K562 (cell line): ENCODE results near the gene CRYBB2. TPM values are rescaled to one million over a fixed set of nuclear protein-coding genes. Genes with fewer than 3 reads are reported as not detected.

ENCODE experiments used
- ATAC-seq: fragments of 200-7000 bp; cut with Tn5 transposase; 3 replicates; pipeline ENCODE4 v1.9.1; 2020; ENCODE audit warnings: moderate library complexity
- BruUV-seq: library from RNA; stranded (reverse); fragments of 400-500 nt; replicated peaks from 2 replicates; lab custom pipeline; 2021; lab: Mats Ljungman, UMichigan
- CTCF ChIA-PET: fragments of 300-600 bp; formaldehyde crosslinking; extraction: SDS; loops from one replicate; lab custom pipeline; 2021; ENCODE audit warnings: low intra/inter-chr PET ratio; lab: Yijun Ruan, JAX
- POLR2A ChIA-PET: fragments of 300-600, 350-650 bp; sonication (Branson Sonifier 250); formaldehyde crosslinking; extraction: SDS; loops from one replicate; lab custom pipeline; 2021; ENCODE audit warnings: antibody characterized with exemption, inconsistent platforms; lab: Yijun Ruan, JAX
- DNase-seq, 4 experiments: peaks; one replicate each; pipeline versions ENCODE4 v3.0.0 to v3.0.0-alpha.2; 2011 to 2018; ENCODE audit warnings: low spot score in 3 of 4, mixed read lengths in 3 of 4; ENCODE audit errors: extremely low read depth in 1 of 4
- FAIRE-seq: peaks from 2 replicates; lab custom pipeline; 2011; peaks lifted over from hg19 to GRCh38; lab: Jason Lieb, UNC
- H2AFZ ChIP-seq: 2 replicates; pipeline ENCODE4 v1.6.0; 2011; ENCODE audit warnings: low read depth, low read length, control low read depth, inconsistent platforms
- H3K27ac ChIP-seq: fragments of 200-600 bp; 3 replicates; pipeline ENCODE4 v1.8.0; 2011; ENCODE audit warnings: low read depth, mild to moderate bottlenecking, control low read depth, inconsistent platforms, low read length, moderate library complexity, mixed read lengths; ENCODE audit errors: extremely low read depth
- H3K27me3 ChIP-seq, 2 experiments: fragments of 300-600 bp in 1 of 2; 2 replicates in 1 of 2; 3 replicates in 1 of 2; pipeline versions ENCODE4 v1.6.0 to v1.8.0; 2011; ENCODE audit warnings: inconsistent platforms in 2 of 2, low read length in 2 of 2, mild to moderate bottlenecking in 1 of 2, mixed read lengths in 1 of 2, moderate library complexity in 1 of 2; ENCODE audit not compliant: control insufficient read depth in 2 of 2, insufficient read depth in 2 of 2
- H3K36me3 ChIP-seq: fragments of 300-600 bp; 3 replicates; pipeline ENCODE4 v1.8.0; 2011; ENCODE audit warnings: mild to moderate bottlenecking, low read length, inconsistent platforms; ENCODE audit not compliant: control insufficient read depth, insufficient read depth
- H3K4me1 ChIP-seq, 2 experiments: fragments of 200-600 bp in 1 of 2; replicated peaks in 1 of 2; 2 replicates in 1 of 2; 3 replicates in 1 of 2; pipeline versions ENCODE4 v1.5.1 to v1.8.0; 2011; ENCODE audit warnings: inconsistent platforms in 2 of 2, low read length in 2 of 2, mild to moderate bottlenecking in 1 of 2, mixed read lengths in 1 of 2, moderate library complexity in 1 of 2; ENCODE audit not compliant: control insufficient read depth in 2 of 2, insufficient read depth in 2 of 2
- H3K4me2 ChIP-seq: 2 replicates; pipeline ENCODE4 v1.6.1; 2011; ENCODE audit warnings: low read length, control low read depth, inconsistent platforms, mixed read lengths; ENCODE audit not compliant: insufficient read depth
- H3K4me3 ChIP-seq: fragments of 200-600 bp; sonication (generic), shearing (Covaris generic); 2 replicates; pipeline ENCODE4 v1.5.1; 2016; ENCODE audit warnings: control low read depth, inconsistent platforms
- H3K79me2 ChIP-seq: fragments of 200-600 bp; 3 replicates; pipeline ENCODE4 v1.8.0; 2011; ENCODE audit warnings: low read length, inconsistent platforms; ENCODE audit not compliant: control insufficient read depth, insufficient read depth
- H3K9ac ChIP-seq, 2 experiments: 2 replicates each; pipeline versions ENCODE4 v1.6.0 to v1.6.1; 2011; ENCODE audit warnings: low read depth in 2 of 2, low read length in 2 of 2, control low read depth in 1 of 2, inconsistent platforms in 1 of 2, mild to moderate bottlenecking in 1 of 2, mixed read lengths in 1 of 2; ENCODE audit not compliant: insufficient read depth in 1 of 2
- H3K9me1 ChIP-seq: one replicate; pipeline ENCODE4 v1.6.0; 2011; ENCODE audit warnings: inconsistent platforms, mild to moderate bottlenecking, low read length, moderate library complexity; ENCODE audit not compliant: control insufficient read depth, insufficient read depth
- H3K9me3 ChIP-seq: replicated peaks from 2 replicates; pipeline ENCODE4 v1.5.1; 2011; ENCODE audit warnings: low read depth, low read length, inconsistent platforms; ENCODE audit not compliant: control insufficient read depth, insufficient read depth
- H4K20me1 ChIP-seq: replicated peaks from 2 replicates; pipeline ENCODE4 v1.6.1; 2011; ENCODE audit warnings: low read length, inconsistent platforms, mixed read lengths; ENCODE audit not compliant: control insufficient read depth, insufficient read depth
- CBX5 ChIP-seq: IDR thresholded peaks from 2 replicates; pipeline ENCODE4 v1.6.1; 2014; ENCODE audit warnings: low read depth, borderline replicate concordance
- EZH2 ChIP-seq: IDR thresholded peaks from 2 replicates; pipeline ENCODE4 v1.6.1; 2012; ENCODE audit warnings: low read depth, mild to moderate bottlenecking, inconsistent platforms, low read length, borderline replicate concordance
- HNRNPK ChIP-seq: fragments of 200-400 bp; formaldehyde crosslinking; IDR thresholded peaks from one replicate; pipeline ENCODE4 v1.6.1; 2018; ENCODE audit warnings: mild to moderate bottlenecking, low read depth, low read length; ENCODE audit not compliant: poor library complexity, severe bottlenecking
- HNRNPUL1 ChIP-seq: fragments of 200-400 bp; formaldehyde crosslinking; IDR thresholded peaks from 2 replicates; pipeline ENCODE4 v1.6.1; 2017; ENCODE audit warnings: low read length
- NCOA6 ChIP-seq: fragments of 450-650 bp; IDR thresholded peaks from 2 replicates; pipeline ENCODE4 v1.6.1; 2017; ENCODE audit warnings: mild to moderate bottlenecking
- NFIC ChIP-seq: fragments of 450-650 bp; IDR thresholded peaks from 2 replicates; pipeline ENCODE4 v1.6.1; 2017; ENCODE audit warnings: mild to moderate bottlenecking, inconsistent platforms
- PHF8 ChIP-seq: fragments of 200-600 bp; sonication (generic); IDR thresholded peaks from 2 replicates; pipeline ENCODE4 v1.6.1; 2012; ENCODE audit warnings: mixed run types, mild to moderate bottlenecking, inconsistent platforms, low read length, moderate library complexity, borderline replicate concordance
- POLR2B ChIP-seq: fragments of 450-650 bp; IDR thresholded peaks from 2 replicates; pipeline ENCODE4 v1.6.1; 2018; ENCODE audit warnings: low read depth; ENCODE audit not compliant: partially characterized antibody
- RBM22 ChIP-seq: fragments of 200-400 bp; formaldehyde crosslinking; IDR thresholded peaks from 2 replicates; pipeline ENCODE4 v1.6.1; 2018; ENCODE audit warnings: low read length, low read depth; ENCODE audit not compliant: poor library complexity, severe bottlenecking
- RBM34 ChIP-seq: fragments of 200-400 bp; formaldehyde crosslinking; IDR thresholded peaks from 2 replicates; pipeline ENCODE4 v1.6.1; 2018; ENCODE audit warnings: low read length, borderline replicate concordance; ENCODE audit not compliant: insufficient read depth
- RFX1 ChIP-seq: fragments of 450-650 bp; IDR thresholded peaks from 2 replicates; pipeline ENCODE4 v1.6.1; 2016; ENCODE audit warnings: mild to moderate bottlenecking, moderate library complexity
- TOE1 ChIP-seq, 2 experiments: fragments of 450-650 bp in 1 of 2; sonication (generic) in 1 of 2; formaldehyde crosslinking in 1 of 2; IDR thresholded peaks; 2 replicates each; pipeline versions ENCODE4 v1.7.1 to v1.8.0; 2016 to 2022; ENCODE audit warnings: borderline replicate concordance in 2 of 2, mild to moderate bottlenecking in 2 of 2, antibody characterized with exemption in 1 of 2, inconsistent platforms in 1 of 2, low read depth in 1 of 2, missing genetic modification reagents in 1 of 2, moderate library complexity in 1 of 2
- ZBTB1 ChIP-seq: sonication (generic); formaldehyde crosslinking; IDR thresholded peaks from 2 replicates; pipeline ENCODE4 v1.8.1; 2023; ENCODE audit warnings: missing genetic modification reagents, low read depth, mild to moderate bottlenecking, borderline replicate concordance
- ZNF583 ChIP-seq: fragments of 250-450 bp; sonication (Bioruptor Pico); IDR thresholded peaks from 2 replicates; pipeline ENCODE4 v1.4.0; 2020
- WGBS: fragments of 100-300 bp; shearing (Covaris generic); methylation state at CpG from one replicate; pipeline ENCODE4 v1.1.6; 2016; ENCODE audit warnings: low coverage, mixed read lengths; ENCODE audit not compliant: insufficient coverage; ENCODE audit errors: missing lambda C conversion rate; 5-methylcytosine and 5-hydroxymethylcytosine counted together
- in situ Hi-C: fragments of 300-500 bp; cut with MboI; formaldehyde crosslinking; loops from 4 replicates; pipeline ENCODE4 v1.15.0; 2018; ENCODE audit warnings: inconsistent platforms, mixed read lengths
- intact Hi-C: fragments of 100-400 bp; cut with micrococcal nuclease; formaldehyde crosslinking; loops from 2 replicates; pipeline ENCODE4 v1.14.2; 2022
- polyA plus RNA-seq, 8 experiments: library from polyadenylated mRNA; depleted of rRNA in 4 of 8; stranded (reverse) in 5 of 8; unstranded in 3 of 8; fragments of >200 nt; fragmentation: Nextera tagmentation in 2 of 8; fragmentation: Illumina TruSeq in 1 of 8; extraction: Ambion mirVana in 2 of 8; extraction: Trizol in 1 of 8; gene quantifications; 2 replicates each; pipeline versions ENCODE4 v1.2.1 to v1.2.3, GENCODE V29; 2011 to 2014; ENCODE audit warnings: inconsistent platforms in 1 of 8, missing spikeins in 1 of 8
- total RNA-seq, 7 experiments: library from RNA; depleted of rRNA in 6 of 7; stranded (reverse); fragments of >200 nt in 6 of 7; fragmentation: Illumina TruSeq in 2 of 7; extraction: Trizol in 2 of 7; gene quantifications; 2 replicates each; pipeline versions ENCODE4 v1.2.1 to v1.2.3, GENCODE V29; 2011 to 2021; ENCODE audit warnings: low replicate concordance in 1 of 7
- TF ChIP-seq, protein P1 (sequence below), 2 experiments: IDR thresholded peaks; 2 replicates each; pipeline ENCODE4 v1.6.1; 2011; ENCODE audit warnings: borderline replicate concordance in 1 of 2, control low read depth in 1 of 2, low read depth in 1 of 2, low read length in 1 of 2, mild to moderate bottlenecking in 1 of 2, mixed read lengths in 1 of 2, moderate library complexity in 1 of 2; ENCODE audit not compliant: insufficient read depth in 1 of 2, insufficient read length in 1 of 2, poor library complexity in 1 of 2, severe bottlenecking in 1 of 2; ENCODE audit errors: extremely low read depth in 1 of 2

The CRYBB2 gene
- total and polyA plus RNA-seq, 9 of the 15 experiments (the other 6 are each of a cell fraction or from before 2014, with no cell fraction given) = not detected

DNA sequence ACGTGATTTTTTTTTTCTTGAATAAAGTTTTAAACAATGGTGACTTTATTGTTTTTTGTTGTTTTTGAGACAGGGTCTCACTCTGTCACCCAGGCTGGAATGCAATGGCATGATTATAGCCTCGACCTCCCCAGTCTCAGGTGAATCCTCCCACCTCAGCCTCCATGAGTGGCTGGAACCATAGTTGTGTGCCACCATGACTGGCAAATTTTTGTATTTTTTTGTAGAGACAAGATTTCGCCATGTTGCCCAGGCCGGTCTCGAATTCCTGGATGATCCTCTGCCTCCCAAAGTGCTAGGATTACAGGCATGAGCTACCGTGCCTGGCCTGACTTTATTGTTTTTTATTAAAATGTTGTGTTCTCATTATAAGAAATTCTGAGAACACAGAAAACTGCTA, 32.0 kb upstream of the CRYBB2 start:
- H3K9ac ChIP-seq = no peak overlapping the region

More for the DNA sequence above, 32.0 kb upstream of the CRYBB2 start:
- DNase-seq (no peak), FAIRE-seq (no peak), ATAC-seq (no peak)
- Histone ChIP-seq H3K9me3 (no peaks in the 10 kb centered on the region), H4K20me1 (no peaks in the 10 kb centered on the region), H2AFZ (no peak overlapping the region), H3K4me2 (no peak overlapping the region), H3K4me3 (no peak overlapping the region), H3K79me2 (no peaks in the 10 kb centered on the region), H3K27ac (no peak overlapping the region), H3K9me1 (no peaks in the 10 kb centered on the region), H3K36me3 (no peaks in the 10 kb centered on the region), H3K4me1 (no peaks in the 10 kb centered on the region), H3K27me3 (peaks cover 0 to 16% of the 10 kb centered on the region in 2 experiments; a peak in 1 of 5 replicates)
- intact Hi-C loops (no loop called here), in situ Hi-C loops (no loop called here)
- ChIA-PET POLR2A (no interaction called here), CTCF (no interaction called here)
- no TSS peak for BruUV-seq
- 1% methylated on average over 5 of the region's 6 CpGs for WGBS
- TF ChIP-seq RFX1 (no peak), NFIC (no peak), HNRNPUL1 (no peak), PHF8 (no peak), RBM22 (no peak), HNRNPK (no peak), RBM34 (no peak), ZNF583 (CRISPR knock-in tag) (no peak), EZH2 (no peak), POLR2B (no peak), ZBTB1 (CRISPR knock-in tag) (no peak), NCOA6 (no peak), CBX5 (no peak), TOE1 (IDR thresholded peaks at IDR 0.05; ENCODE audit: borderline replicate concordance) (no peak), TOE1 (CRISPR knock-in tag; IDR thresholded peaks at IDR 0.05; ENCODE audit: borderline replicate concordance, low read depth) (no peak)
- TF ChIP-seq, protein P1, sequence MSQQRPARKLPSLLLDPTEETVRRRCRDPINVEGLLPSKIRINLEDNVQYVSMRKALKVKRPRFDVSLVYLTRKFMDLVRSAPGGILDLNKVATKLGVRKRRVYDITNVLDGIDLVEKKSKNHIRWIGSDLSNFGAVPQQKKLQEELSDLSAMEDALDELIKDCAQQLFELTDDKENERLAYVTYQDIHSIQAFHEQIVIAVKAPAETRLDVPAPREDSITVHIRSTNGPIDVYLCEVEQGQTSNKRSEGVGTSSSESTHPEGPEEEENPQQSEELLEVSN (IDR thresholded peaks at IDR 0.05; ENCODE audit: borderline replicate concordance in 1 of 2, extremely low read depth in 1 of 2, insufficient read depth in 1 of 2, insufficient read length in 1 of 2, low read depth in 1 of 2, low read length in 1 of 2, poor library complexity in 1 of 2, severe bottlenecking in 1 of 2) = no peak
